GM12874 (cell line): Measurements from ENCODE around the gene SHISA6.

ENCODE experiments used
- CTCF ChIP-seq: IDR thresholded peaks from 2 replicates; pipeline ENCODE4 v1.5.1; 2011; ENCODE audit warnings: low read depth, mild to moderate bottlenecking, control low read depth, low read length, moderate library complexity; ENCODE audit not compliant: insufficient read depth

SHISA6 gene

GRCh38 chr17:11351479-11351878 is 110.5 kb downstream of the SHISA6 start:
- no peak for TF ChIP-seq CTCF

- TF ChIP-seq CTCF = no peak
Measured at GRCh38 chr17:11353601-11354000, 112.6 kb downstream of the SHISA6 start.

GRCh38 chr17:11356371-11356770 is 115.4 kb downstream of the SHISA6 start:
- TF ChIP-seq CTCF = no peak

- TF ChIP-seq CTCF = no peak
Measured at GRCh38 chr17:11363565-11364117, 122.6 kb downstream of the SHISA6 start.

- TF ChIP-seq CTCF = no peak
Measured at GRCh38 chr17:11366272-11366850, 125.3 kb downstream of the SHISA6 start.

GRCh38 chr17:11369575-11369974 is 128.6 kb downstream of the SHISA6 start:
- TF ChIP-seq CTCF = no peak

GRCh38 chr17:11372692-11373091 is 131.7 kb downstream of the SHISA6 start:
- TF ChIP-seq CTCF = no peak
